ENCODE data around the gene B4GALNT1.
"Not testable (repeated sequence)": the region's sequence is repeated elsewhere in the genome, so short reads cannot be mapped to it uniquely, and the experiment has no call there.

B4GALNT1 gene

GRCh38 chr12:57606821-57607220 is 26.2 kb downstream of the B4GALNT1 start:
- DNase-seq, result no peak

- no peak for DNase-seq
Observed at GRCh38 chr12:57606399-57606798, 26.6 kb downstream of the B4GALNT1 start.

- DNase-seq, result no peak
Observed at GRCh38 chr12:57605811-57606311, 27.1 kb downstream of the B4GALNT1 start.

- DNase-seq, result peak; percentile 60
Observed at GRCh38 chr12:57604992-57605810, 27.8 kb downstream of the B4GALNT1 start.

- DNase-seq, result peak; percentile 67
Observed at GRCh38 chr12:57604454-57604991, 28.5 kb downstream of the B4GALNT1 start, which contains the start of gene DTX3. DTX3 (plus strand) TSS chr12:57604824; CDS start chr12:57606518, 1,694 bp downstream.

GRCh38 chr12:57603815-57604453 is 29.1 kb downstream of the B4GALNT1 start:
- peak; percentile 82 for DNase-seq

- DNase-seq, result no peak
Observed at GRCh38 chr12:57603324-57603723, 29.7 kb downstream of the B4GALNT1 start.

GRCh38 chr12:57602544-57602943 is 30.5 kb downstream of the B4GALNT1 start:
- DNase-seq, result no peak

GRCh38 chr12:57600395-57600794 is 32.6 kb downstream of the B4GALNT1 start:
- DNase-seq, result no peak

GRCh38 chr12:57593187-57593586 is 39.8 kb downstream of the B4GALNT1 start:
- DNase-seq, result no peak

GRCh38 chr12:57592551-57593165 is 40.3 kb downstream of the B4GALNT1 start:
- no peak for DNase-seq

- no peak for DNase-seq
Observed at GRCh38 chr12:57591782-57592325, 41.1 kb downstream of the B4GALNT1 start.

GRCh38 chr12:57590864-57591781 is 41.9 kb downstream of the B4GALNT1 start, which contains the start of gene PIP4K2C:
PIP4K2C (plus strand) TSS chr12:57591192; CDS start chr12:57591290, 98 bp downstream.
- peak; percentile 73 for DNase-seq

- no peak for DNase-seq
Observed at GRCh38 chr12:57590479-57590863, 42.5 kb downstream of the B4GALNT1 start.

GRCh38 chr12:57588951-57589610 is 43.9 kb downstream of the B4GALNT1 start:
- DNase-seq, result not testable (repeated sequence)

GRCh38 chr12:57586832-57587429 is 46.1 kb downstream of the B4GALNT1 start:
- no peak for DNase-seq

- no peak for DNase-seq
Observed at GRCh38 chr12:57586128-57586527, 46.9 kb downstream of the B4GALNT1 start.

- DNase-seq, result no peak
Observed at GRCh38 chr12:57585156-57585555, 47.8 kb downstream of the B4GALNT1 start.

- no peak for DNase-seq
Observed at GRCh38 chr12:57584690-57585089, 48.3 kb downstream of the B4GALNT1 start.

- DNase-seq, result no peak
Observed at GRCh38 chr12:57584050-57584449, 49.0 kb downstream of the B4GALNT1 start.

Measured in right forelimb (tissue), 1 donor.